Measurements from ENCODE around the gene DIO1. TPM values are rescaled to one million over a fixed set of nuclear protein-coding genes. Genes with fewer than 3 reads are reported as not detected.

DIO1 gene
- total and polyA plus RNA-seq, 9 of the 15 experiments (the other 6 are each of a cell fraction or from before 2014, with no cell fraction given): not detected

GRCh38 chr1:53946252-53947171, 52.5 kb downstream of the DIO1 start, which contains the start of gene LRRC42 (continued):
- TF ChIP-seq NCOA6 (IDR thresholded peaks at IDR 0.05) (no peak), ZNF780A (CRISPR knock-in tag; IDR thresholded peaks at IDR 0.05) (no peak), ZBTB17 (CRISPR knock-in tag; IDR thresholded peaks at IDR 0.05) (no peak), HLTF (IDR thresholded peaks at IDR 0.05) (peak; percentile 68; the same call in 1 of the 2 replicates), RREB1 (CRISPR knock-in tag; IDR thresholded peaks at IDR 0.05) (no peak), GATAD2A (IDR thresholded peaks at IDR 0.05) (peak; percentile 98), PCBP2 (IDR thresholded peaks at IDR 0.05; ENCODE audit: low read depth, low read length, poor library complexity, severe bottlenecking) (no peak), SETDB1 (IDR thresholded peaks at IDR 0.05; ENCODE audit: low read length) (no peak), ZNF584 (CRISPR knock-in tag; IDR thresholded peaks at IDR 0.05; ENCODE audit: low read depth) (no peak), ATF7 (IDR thresholded peaks at IDR 0.05) (no peak; the same call in 1 of the 2 replicates), MLX (CRISPR knock-in tag; conservative IDR thresholded peaks at IDR 0.05) (no peak), FOXJ2 (tag; IDR thresholded peaks at IDR 0.05) (no peak), ZC3H8 (IDR thresholded peaks at IDR 0.05) (no peak), DIDO1 (tag; IDR thresholded peaks at IDR 0.05; ENCODE audit: low read depth) (no peak), RCOR1 (IDR thresholded peaks at IDR 0.05; ENCODE audit: borderline replicate concordance in 1 of 2, low read depth in 2 of 2, low read length in 2 of 2) (no peak), MYBL2 (IDR thresholded peaks at IDR 0.05; ENCODE audit: low read depth) (no peak), MYBL2 (CRISPR knock-in tag; IDR thresholded peaks at IDR 0.05; ENCODE audit: borderline replicate concordance) (no peak), ARID2 (IDR thresholded peaks at IDR 0.05) (peak; percentile 20; the same call in 1 of the 2 replicates), CC2D1A (IDR thresholded peaks at IDR 0.05) (no peak), POU5F1 (IDR thresholded peaks at IDR 0.05; ENCODE audit: borderline replicate concordance, low read depth, low read length, partially characterized antibody) (no peak), HBP1 (CRISPR knock-in tag; IDR thresholded peaks at IDR 0.05) (0 out of 2 replicates have a peak, but pooled peaks have one; percentile 33)
